ENCODE results near the gene RALGAPA2. TPM values are rescaled to one million over a fixed set of nuclear protein-coding genes. Genes with fewer than 3 reads are reported as not detected.

The RALGAPA2 gene
- total and polyA plus RNA-seq, 2 of the 13 experiments (the other 11 are each of a cell fraction or from before 2014, with no cell fraction given), result 13.8 to 17.7 TPM

DNA sequence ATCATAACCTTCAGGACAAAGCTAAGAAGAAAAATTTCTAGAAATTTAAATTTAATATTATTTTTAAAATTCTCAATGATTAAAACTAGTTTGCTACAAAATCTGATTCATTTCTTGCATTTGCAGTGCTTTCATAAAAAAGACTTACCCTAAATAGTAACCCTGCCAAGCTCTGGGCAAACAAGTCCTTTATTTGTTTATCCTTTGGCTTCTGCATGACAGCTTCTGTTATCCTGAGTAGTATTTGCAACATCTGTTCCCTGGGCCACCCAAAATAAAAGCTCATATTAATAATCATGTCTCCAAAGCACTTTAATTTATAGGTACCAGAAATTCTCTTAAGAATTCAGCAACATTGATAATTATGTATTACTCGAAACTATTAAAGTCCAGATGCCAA, 101.3 kb downstream of the RALGAPA2 start (continued):
- TF ChIP-seq ZNF790 (CRISPR knock-in tag; IDR thresholded peaks at IDR 0.05; ENCODE audit: borderline replicate concordance), result no peak
- no peak for TF ChIP-seq AKAP8 (CRISPR knock-in tag; IDR thresholded peaks at IDR 0.05)
- no peak for TF ChIP-seq NR2F6 (IDR thresholded peaks at IDR 0.05)
- TF ChIP-seq NR2F6 (CRISPR knock-in tag; IDR thresholded peaks at IDR 0.05), result no peak
- no peak for TF ChIP-seq ZNF768 (CRISPR knock-in tag; IDR thresholded peaks at IDR 0.05)
- no peak for TF ChIP-seq CHD4 (IDR thresholded peaks at IDR 0.05; ENCODE audit: borderline replicate concordance, low read length)
- no peak for TF ChIP-seq ZNF75D (CRISPR knock-in tag; IDR thresholded peaks at IDR 0.05; ENCODE audit: borderline replicate concordance)
- no peak for TF ChIP-seq PHF5A (CRISPR knock-in tag; IDR thresholded peaks at IDR 0.05; ENCODE audit: low read depth, unreplicated experiment)

DNA sequence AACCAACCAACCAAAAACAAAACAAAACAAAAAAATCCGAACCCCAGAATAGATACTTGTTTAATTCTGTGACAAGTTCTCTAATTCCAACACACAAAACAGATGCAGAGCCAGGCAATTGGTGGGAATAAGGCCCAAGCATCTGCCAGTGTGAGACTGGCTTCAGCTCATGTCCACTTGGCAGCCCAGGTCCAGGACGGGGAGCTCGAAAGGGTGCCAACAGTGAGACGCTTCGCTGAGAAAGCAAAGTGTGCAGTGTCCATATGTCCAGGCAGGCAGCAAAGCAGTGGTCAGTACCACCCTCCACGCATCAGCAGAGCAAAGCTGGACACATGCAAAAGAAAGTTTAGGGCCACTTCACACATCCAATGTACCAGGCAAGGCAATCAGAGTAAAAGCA, 102.9 kb downstream of the RALGAPA2 start:
- Histone ChIP-seq H3K36me3 (replicated peaks in 1 of 2; ENCODE audit: control insufficient read depth in 1 of 2, insufficient read depth in 2 of 2, low read length in 2 of 2) (peaks cover 4 to 6% of the 10 kb centered on the region in 2 experiments; a peak in 4 of 5 replicates), H3K27ac (ENCODE audit: extremely low read length, insufficient read depth, low read length) (no peak overlapping the region), H3K27me3 (ENCODE audit: control insufficient read depth in 1 of 2, insufficient read depth in 2 of 2, low read length in 2 of 2) (no peaks in the 10 kb centered on the region), H3K4me2 (ENCODE audit: low read depth, low read length) (no peak overlapping the region), H3K9ac (ENCODE audit: insufficient read depth, low read depth, low read length) (no peak overlapping the region), H2AFZ (ENCODE audit: low read length) (no peak overlapping the region), H3K4me3 (replicated peaks in 1 of 3; ENCODE audit: insufficient read depth in 1 of 3, low read depth in 2 of 3, low read length in 3 of 3) (no peak overlapping the region), H4K20me1 (ENCODE audit: insufficient read depth, low read length) (no peaks in the 10 kb centered on the region), H3K79me2 (ENCODE audit: insufficient read depth, low read length) (no peaks in the 10 kb centered on the region), H3K9me3 (ENCODE audit: low read length) (no peaks in the 10 kb centered on the region), H3K4me1 (ENCODE audit: insufficient read depth, low read length) (peaks cover 5% of the 10 kb centered on the region; the same call in 1 of the 2 replicates)
- 95% methylated on average over 6 of the region's 6 CpGs for WGBS (ENCODE audit: low lambda C conversion rate)
- BruUV-seq (replicated peaks), result no TSS peak
- ChIA-PET CTCF (ENCODE audit: low intra/inter-chr PET ratio, low total read pairs) (no interaction called here), POLR2A (no interaction called here)
- DNase-seq (ENCODE audit: low spot score) (no peak), FAIRE-seq (no peak), ATAC-seq (no peak)
- intact Hi-C loops (cut with micrococcal nuclease; ENCODE audit: unreplicated experiment) (no loop called here), in situ Hi-C loops (cut with HindIII; ENCODE audit: extremely low pct_ligation_motif_present, low pct_unique_long_range_greater_than_20kb) (no loop called here)
- TF ChIP-seq ZNF224 (CRISPR knock-in tag; IDR thresholded peaks at IDR 0.05) (no peak), KDM3A (CRISPR knock-in tag; IDR thresholded peaks at IDR 0.05; ENCODE audit: low read depth) (no peak), BRCA1 (CRISPR knock-in tag; IDR thresholded peaks at IDR 0.05) (no peak), MAZ (IDR thresholded peaks at IDR 0.05; ENCODE audit: borderline replicate concordance, low read depth, low read length) (no peak), MAZ (CRISPR knock-in tag; IDR thresholded peaks at IDR 0.05; ENCODE audit: low read depth) (no peak), ELF1 (CRISPR knock-in tag; IDR thresholded peaks at IDR 0.05) (no peak), ZNF607 (CRISPR knock-in tag; IDR thresholded peaks at IDR 0.05; ENCODE audit: borderline replicate concordance) (no peak), ZNF850 (CRISPR knock-in tag; conservative IDR thresholded peaks at IDR 0.05) (no peak), ZNF570 (CRISPR knock-in tag; IDR thresholded peaks at IDR 0.05; ENCODE audit: borderline replicate concordance) (no peak), ZNF34 (CRISPR knock-in tag; IDR thresholded peaks at IDR 0.05; ENCODE audit: borderline replicate concordance) (no peak), EEA1 (CRISPR knock-in tag; IDR thresholded peaks at IDR 0.05; ENCODE audit: borderline replicate concordance) (no peak), WIZ (CRISPR knock-in tag; IDR thresholded peaks at IDR 0.05) (no peak), NFE2L1 (CRISPR knock-in tag; IDR thresholded peaks at IDR 0.05; ENCODE audit: borderline replicate concordance) (no peak)
- TF ChIP-seq, protein P1, sequence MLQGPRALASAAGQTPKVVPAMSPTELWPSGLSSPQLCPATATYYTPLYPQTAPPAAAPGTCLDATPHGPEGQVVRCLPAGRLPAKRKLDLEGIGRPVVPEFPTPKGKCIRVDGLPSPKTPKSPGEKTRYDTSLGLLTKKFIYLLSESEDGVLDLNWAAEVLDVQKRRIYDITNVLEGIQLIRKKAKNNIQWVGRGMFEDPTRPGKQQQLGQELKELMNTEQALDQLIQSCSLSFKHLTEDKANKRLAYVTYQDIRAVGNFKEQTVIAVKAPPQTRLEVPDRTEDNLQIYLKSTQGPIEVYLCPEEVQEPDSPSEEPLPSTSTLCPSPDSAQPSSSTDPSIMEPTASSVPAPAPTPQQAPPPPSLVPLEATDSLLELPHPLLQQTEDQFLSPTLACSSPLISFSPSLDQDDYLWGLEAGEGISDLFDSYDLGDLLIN (CRISPR knock-in tag; IDR thresholded peaks at IDR 0.05; ENCODE audit: borderline replicate concordance), result no peak
- TF ChIP-seq, protein P2, sequence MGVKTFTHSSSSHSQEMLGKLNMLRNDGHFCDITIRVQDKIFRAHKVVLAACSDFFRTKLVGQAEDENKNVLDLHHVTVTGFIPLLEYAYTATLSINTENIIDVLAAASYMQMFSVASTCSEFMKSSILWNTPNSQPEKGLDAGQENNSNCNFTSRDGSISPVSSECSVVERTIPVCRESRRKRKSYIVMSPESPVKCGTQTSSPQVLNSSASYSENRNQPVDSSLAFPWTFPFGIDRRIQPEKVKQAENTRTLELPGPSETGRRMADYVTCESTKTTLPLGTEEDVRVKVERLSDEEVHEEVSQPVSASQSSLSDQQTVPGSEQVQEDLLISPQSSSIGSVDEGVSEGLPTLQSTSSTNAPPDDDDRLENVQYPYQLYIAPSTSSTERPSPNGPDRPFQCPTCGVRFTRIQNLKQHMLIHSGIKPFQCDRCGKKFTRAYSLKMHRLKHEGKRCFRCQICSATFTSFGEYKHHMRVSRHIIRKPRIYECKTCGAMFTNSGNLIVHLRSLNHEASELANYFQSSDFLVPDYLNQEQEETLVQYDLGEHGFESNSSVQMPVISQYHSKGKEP (CRISPR knock-in tag; IDR thresholded peaks at IDR 0.05), result no peak

All from HepG2 (cell line).